ENCODE results near the gene PSMC3IP.
A peak's percentile ranks its signal among the peaks of the same experiment; 100 is the strongest.

GRCh38 chr17:42544874-42545283 lies 32.6 kb downstream of the PSMC3IP start:
- peak; percentile 65 for TF ChIP-seq TAF1 (conservative IDR thresholded peaks at IDR 0.05)
- TF ChIP-seq, protein P1, sequence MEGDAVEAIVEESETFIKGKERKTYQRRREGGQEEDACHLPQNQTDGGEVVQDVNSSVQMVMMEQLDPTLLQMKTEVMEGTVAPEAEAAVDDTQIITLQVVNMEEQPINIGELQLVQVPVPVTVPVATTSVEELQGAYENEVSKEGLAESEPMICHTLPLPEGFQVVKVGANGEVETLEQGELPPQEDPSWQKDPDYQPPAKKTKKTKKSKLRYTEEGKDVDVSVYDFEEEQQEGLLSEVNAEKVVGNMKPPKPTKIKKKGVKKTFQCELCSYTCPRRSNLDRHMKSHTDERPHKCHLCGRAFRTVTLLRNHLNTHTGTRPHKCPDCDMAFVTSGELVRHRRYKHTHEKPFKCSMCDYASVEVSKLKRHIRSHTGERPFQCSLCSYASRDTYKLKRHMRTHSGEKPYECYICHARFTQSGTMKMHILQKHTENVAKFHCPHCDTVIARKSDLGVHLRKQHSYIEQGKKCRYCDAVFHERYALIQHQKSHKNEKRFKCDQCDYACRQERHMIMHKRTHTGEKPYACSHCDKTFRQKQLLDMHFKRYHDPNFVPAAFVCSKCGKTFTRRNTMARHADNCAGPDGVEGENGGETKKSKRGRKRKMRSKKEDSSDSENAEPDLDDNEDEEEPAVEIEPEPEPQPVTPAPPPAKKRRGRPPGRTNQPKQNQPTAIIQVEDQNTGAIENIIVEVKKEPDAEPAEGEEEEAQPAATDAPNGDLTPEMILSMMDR (IDR thresholded peaks at IDR 0.05; ENCODE audit: low read depth, low read length, missing input control) = no peak
- no peak for TF ChIP-seq EGR1 (IDR thresholded peaks at IDR 0.05; ENCODE audit: low read depth in 2 of 2)
